Heart left ventricle (tissue), 16 donors: ENCODE results near the gene LAMA2. TPM values are rescaled to one million over a fixed set of nuclear protein-coding genes. Genes with fewer than 3 reads are reported as not detected.

ENCODE experiments used
- ATAC-seq, 4 donors: fragments of 200-7000 bp; cut with Tn5 transposase; one replicate each; pipeline ENCODE4 v1.9.1; 2020 to 2022; ENCODE audit warnings: moderate library complexity in 4 of 4, mild to moderate bottlenecking in 3 of 4, moderate number of reproducible peaks in 1 of 4
- DNase-seq, 5 donors: peaks; one replicate each; pipeline ENCODE4 v3.0.0-alpha.2; 2020
- H3K27ac ChIP-seq, 12 donors: fragments of 200-600 bp; sonication (generic) in 4 of 12; one replicate each; pipeline versions ENCODE4 v1.5.0 to v1.8.0; 2016 to 2022; ENCODE audit warnings: mild to moderate bottlenecking in 2 of 12
- H3K27me3 ChIP-seq, 9 donors: fragments of 200-600 bp; sonication (generic) in 2 of 9; one replicate each; pipeline versions ENCODE4 v1.5.1 to v1.8.0; 2016 to 2022; ENCODE audit warnings: mild to moderate bottlenecking in 3 of 9
- H3K36me3 ChIP-seq, 9 donors: fragments of 200-600 bp; sonication (generic) in 2 of 9; one replicate each; pipeline versions ENCODE4 v1.5.0 to v1.8.0; 2018 to 2022; ENCODE audit warnings: mild to moderate bottlenecking in 2 of 9
- H3K4me1 ChIP-seq, 12 donors: fragments of 200-600 bp; sonication (generic) in 4 of 12; one replicate each; pipeline versions ENCODE4 v1.5.0 to v1.8.0; 2016 to 2022; ENCODE audit warnings: mild to moderate bottlenecking in 3 of 12
- H3K4me3 ChIP-seq, 12 donors: fragments of 200-600 bp; sonication (generic) in 4 of 12; one replicate each; pipeline versions ENCODE4 v1.5.0 to v1.8.0; 2017 to 2022; ENCODE audit warnings: mild to moderate bottlenecking in 9 of 12, moderate library complexity in 4 of 12
- H3K9me3 ChIP-seq, 12 donors: fragments of 200-600 bp; sonication (generic) in 4 of 12; one replicate each; pipeline versions ENCODE4 v1.5.0 to v1.8.0; 2016 to 2022; ENCODE audit warnings: mild to moderate bottlenecking in 1 of 12
- CTCF ChIP-seq, 12 donors: fragments of 200-600 bp; sonication (generic) in 4 of 12; IDR thresholded peaks; one replicate each; pipeline versions ENCODE4 v1.5.0 to v1.8.0; 2018 to 2022; ENCODE audit warnings: antibody characterized with exemption in 12 of 12, mild to moderate bottlenecking in 5 of 12
- POLR2A ChIP-seq, 2 donors: fragments of 450-650 bp; IDR thresholded peaks; one replicate each; pipeline ENCODE4 v1.6.1; 2017; ENCODE audit warnings: antibody characterized with exemption in 2 of 2, mild to moderate bottlenecking in 2 of 2, moderate library complexity in 2 of 2
- WGBS, 4 donors: extraction: QIAGEN DNeasy Blood & Tissue Kit in 2 of 4; methylation state at CpG; one replicate each; pipeline versions ENCODE4 v1.1.5 to v1.1.7; 2013 to 2018; 5-methylcytosine and 5-hydroxymethylcytosine counted together
- intact Hi-C, 10 donors: fragments of 100-400 bp; cut with DNase I; formaldehyde crosslinking; loops; one replicate each; pipeline versions ENCODE4 v1.11.1 to v1.14.2; 2022
- polyA plus RNA-seq, 2 donors: library from polyadenylated mRNA; stranded (reverse); fragments of 200-250 nt; gene quantifications; one replicate each; pipeline ENCODE4 v1.2.3, GENCODE V29; 2013
- total RNA-seq, 9 donors: library from RNA; depleted of rRNA in 2 of 9; stranded (reverse); fragments of >200 nt in 2 of 9; fragmentation: NEBNext Ultra II Directional in 3 of 9; extraction: Animal tissue kit (Norgen Biotek cat#: 25700) in 3 of 9; gene quantifications; one replicate each; pipeline versions ENCODE4 v1.1.0 to v1.2.4, GENCODE V29; 2016 to 2023
- donor health status: ischemic (EF 13 %, LVEDD 7.1; RV severe dilation, severe dysfunction).
- donor health status: healthy with polysubstance abuse.
- donor health status: DM: no; HTN: yes; CAD: no.
- donor health status: DM: no; HTN: no; CAD: no.
- donor health status: ischemic (EF 25% LVEDD 6.9; RV normal size, moderate dysfunction).
- donor health status: ischemic (EF 25% LVEDD 5.7; RV mildly dilated, moderate dysfunction).
- donor health status: healthy.
- donor health status: DM: yes; HTN: yes; CAD: no.
- donor health status: ischemic (EF 35%, LVEDD 5.7; RV mildly dilated, moderate dysfunction).
- donor health status: nonischemic (EF 11% LVEDD 7.7; RV severe dilation, severe dysfunction).
- donor health status: DM: yes; HTN: yes; CAD: no.
- donor health status: PGD.
- donor health status: ischemic (EF 29% LVEDD 5.4; RV normal size, mild dysfunction).
- donor health status: nonischemic (EF 23%, LVEDD 6.1; RV moderate dilation, normal function).

LAMA2 gene
- total and polyA plus RNA-seq, 11 donors: 34.8 to 299 (median 206) TPM

GRCh38 chr6:129515004-129515403, 632.1 kb downstream of the LAMA2 start:
- Histone ChIP-seq H3K36me3 (peaks cover 0 to 84% (median 37%) of the 10 kb centered on the region in 9 donors), H3K9me3 (no peaks in the 10 kb centered on the region), H3K4me1 (peaks cover 0 to 5% (median 0%) of the 10 kb centered on the region in 12 donors), H3K27me3 (no peaks in the 10 kb centered on the region), H3K4me3 (no peak overlapping the region), H3K27ac (no peak overlapping the region)
- no peak for TF ChIP-seq CTCF (IDR thresholded peaks at IDR 0.05)
- no peak for TF ChIP-seq POLR2A (IDR thresholded peaks at IDR 0.05)
- 84 to 93% (median 90%) methylated on average over 2 of the region's 2 CpGs for WGBS, 4 donors
- no peak for ATAC-seq
- intact Hi-C loops: no loop called here
- no peak for DNase-seq

GRCh38 chr6:129516005-129516404, 633.1 kb downstream of the LAMA2 start:
- Histone ChIP-seq H3K36me3 (peaks cover 0 to 78% (median 37%) of the 10 kb centered on the region in 9 donors), H3K4me3 (no peak overlapping the region), H3K4me1 (peaks cover 0 to 5% (median 0%) of the 10 kb centered on the region in 12 donors), H3K9me3 (no peaks in the 10 kb centered on the region), H3K27ac (no peak overlapping the region), H3K27me3 (no peaks in the 10 kb centered on the region)
- no peak for TF ChIP-seq POLR2A (IDR thresholded peaks at IDR 0.05)
- no peak for TF ChIP-seq CTCF (IDR thresholded peaks at IDR 0.05)
- WGBS, 4 donors: 71 to 90% (median 86%) methylated on average over 3 of the region's 3 CpGs
- no peak for DNase-seq
- no peak for ATAC-seq
- intact Hi-C loops: no loop called here

- Histone ChIP-seq H3K27ac (no peak overlapping the region), H3K36me3 (peaks cover 0 to 70% (median 35%) of the 10 kb centered on the region in 9 donors), H3K9me3 (no peaks in the 10 kb centered on the region), H3K4me3 (no peak overlapping the region), H3K27me3 (no peaks in the 10 kb centered on the region), H3K4me1 (no peaks in the 10 kb centered on the region)
- DNase-seq (no peak), ATAC-seq (no peak)
- WGBS, 4 donors: 72 to 90% (median 86%) methylated on average over 1 of the region's 1 CpG
- TF ChIP-seq CTCF (IDR thresholded peaks at IDR 0.05): no peak
- TF ChIP-seq POLR2A (IDR thresholded peaks at IDR 0.05): no peak
- intact Hi-C loops: no loop called here
Observed at GRCh38 chr6:129516787-129517186, 633.8 kb downstream of the LAMA2 start.

- ATAC-seq (no peak), DNase-seq (no peak)
- H3K9me3 ChIP-seq: no peaks in the 10 kb centered on the region
- no peaks in the 10 kb centered on the region for H3K27me3 ChIP-seq
- no peak overlapping the region for H3K4me3 ChIP-seq
- intact Hi-C loops: no loop called here
- peaks cover 0 to 65% (median 30%) of the 10 kb centered on the region in 9 donors for H3K36me3 ChIP-seq
- WGBS, 4 donors: 48 to 61% (median 52%) methylated on average over 2 of the region's 2 CpGs
- TF ChIP-seq POLR2A (IDR thresholded peaks at IDR 0.05): no peak
- no peak for TF ChIP-seq CTCF (IDR thresholded peaks at IDR 0.05)
- H3K4me1 ChIP-seq: no peaks in the 10 kb centered on the region
- H3K27ac ChIP-seq: no peak overlapping the region
Observed at GRCh38 chr6:129517288-129517687, 634.4 kb downstream of the LAMA2 start.
